DMS153 (cell line): Measurements from ENCODE around the gene DES.
A peak's percentile ranks its signal among the peaks of the same experiment; 100 is the strongest.

Experiments
- DNase-seq: peaks from one replicate; lab custom pipeline; 2025; lab: John Stamatoyannopoulos, UW

Gene DES

DNA sequence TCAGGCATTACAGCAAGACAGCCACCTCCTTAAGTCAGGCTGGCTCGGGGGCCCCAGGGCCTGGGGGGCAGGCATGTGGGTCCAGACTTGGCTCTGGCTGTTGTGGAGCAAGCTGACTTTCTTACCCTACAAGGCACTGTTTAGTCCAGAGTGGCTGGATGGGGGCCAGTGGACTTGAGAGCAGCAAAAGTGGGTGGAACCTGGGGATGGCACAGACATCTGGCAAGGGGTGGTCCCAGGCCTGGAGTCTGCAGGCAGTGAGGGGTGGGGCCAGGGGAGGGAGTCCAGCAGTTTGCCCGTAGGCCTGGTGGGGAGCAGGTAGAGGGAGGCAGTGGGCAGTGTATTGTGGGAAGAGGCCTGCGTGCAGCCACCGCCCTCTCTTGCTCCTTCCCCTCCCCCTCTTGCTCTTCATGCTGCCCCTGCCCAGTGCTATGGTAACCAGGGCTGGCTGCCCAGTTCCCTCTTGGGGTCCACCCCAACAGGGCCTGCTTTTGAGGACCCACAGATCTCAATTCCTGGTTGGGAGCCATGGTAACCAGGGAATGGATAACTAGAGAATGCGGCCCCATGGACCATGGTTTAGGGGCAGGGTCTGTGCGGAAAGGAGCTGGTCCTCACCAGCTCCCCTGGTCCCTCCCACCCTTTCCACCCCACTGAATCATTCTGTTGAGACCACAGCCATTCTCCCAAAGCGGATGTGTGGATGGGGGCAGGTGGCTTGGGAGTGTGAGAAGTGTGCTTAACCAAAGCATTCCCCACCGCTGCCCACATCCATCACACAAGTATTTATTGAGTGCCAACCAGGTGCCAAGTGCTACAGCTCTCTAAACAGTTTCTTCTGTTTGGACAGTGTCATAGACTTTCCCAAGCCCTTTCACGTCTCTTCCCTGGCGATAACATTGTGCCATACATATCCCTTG, 35.8 kb downstream of the DES start:
- peak; percentile 80 for DNase-seq

DNA sequence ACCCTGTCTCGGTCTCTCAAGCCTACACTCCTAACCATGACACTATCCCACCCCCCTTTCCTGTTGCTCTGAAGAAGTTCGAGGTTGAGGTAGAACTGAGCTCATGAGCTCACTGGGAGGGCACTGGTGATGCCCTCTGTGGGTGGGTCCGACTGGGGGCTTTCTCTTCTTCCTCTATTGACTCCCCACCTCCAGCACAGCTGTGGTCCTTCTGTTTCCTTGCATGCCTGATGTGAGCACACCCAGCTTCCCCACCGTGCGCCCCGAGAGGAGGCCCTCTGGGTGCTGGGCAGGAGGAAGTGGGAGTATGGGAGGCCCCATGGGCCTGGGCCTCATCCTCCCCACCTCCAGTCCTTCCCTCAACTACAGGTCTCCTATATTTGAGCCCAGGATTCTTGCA, 37.4 kb downstream of the DES start:
- no peak for DNase-seq

DNA sequence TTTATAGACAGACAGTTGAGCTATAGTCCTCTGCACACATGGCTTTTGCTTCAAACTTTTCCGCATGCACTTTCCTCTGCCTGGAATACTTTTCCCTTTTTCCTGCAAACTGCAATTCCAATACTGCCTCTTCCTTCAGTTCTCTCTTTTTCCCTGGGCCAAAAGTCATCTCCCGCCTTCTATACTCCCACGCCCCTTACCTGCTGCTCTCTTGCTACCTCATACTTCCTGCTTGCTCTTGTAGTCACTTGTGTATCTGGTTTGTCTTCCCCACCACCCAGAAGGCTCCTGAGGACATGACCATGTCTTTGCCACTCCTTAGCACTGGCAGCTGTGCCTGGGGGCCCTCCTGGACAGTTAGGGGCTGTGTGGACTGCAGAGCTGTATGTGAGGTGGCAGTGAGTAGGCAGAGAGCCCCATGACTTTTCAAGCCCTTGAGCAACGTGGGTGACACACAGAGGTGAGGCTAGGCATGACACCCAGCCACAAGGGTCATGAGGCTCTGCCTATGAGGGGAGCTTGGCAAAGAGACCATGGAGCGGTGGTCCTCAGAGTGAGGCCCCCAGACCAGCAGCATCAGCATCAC, 39.7 kb downstream of the DES start:
- peak; percentile 26 for DNase-seq

DNA sequence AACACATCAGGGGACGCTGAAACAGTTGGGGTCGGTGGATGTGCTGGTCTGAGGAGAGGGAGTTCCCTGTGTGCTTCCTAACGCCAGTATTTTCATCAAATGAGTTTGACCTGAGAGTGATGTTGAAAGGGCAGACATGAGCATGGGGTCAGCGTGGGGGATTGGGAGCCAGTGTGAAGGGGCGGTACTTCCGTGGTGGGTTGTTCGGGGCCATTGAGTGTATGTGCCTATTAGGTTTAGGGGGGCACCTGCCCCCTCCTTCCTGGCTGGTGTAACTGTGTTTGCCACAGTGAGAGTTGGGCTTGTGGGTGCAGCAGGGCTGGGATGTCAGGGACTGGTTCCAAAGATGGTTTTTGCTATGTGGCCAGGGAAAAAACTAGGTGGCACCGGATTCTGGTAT, 40.8 kb downstream of the DES start:
- DNase-seq, result no peak

DNA sequence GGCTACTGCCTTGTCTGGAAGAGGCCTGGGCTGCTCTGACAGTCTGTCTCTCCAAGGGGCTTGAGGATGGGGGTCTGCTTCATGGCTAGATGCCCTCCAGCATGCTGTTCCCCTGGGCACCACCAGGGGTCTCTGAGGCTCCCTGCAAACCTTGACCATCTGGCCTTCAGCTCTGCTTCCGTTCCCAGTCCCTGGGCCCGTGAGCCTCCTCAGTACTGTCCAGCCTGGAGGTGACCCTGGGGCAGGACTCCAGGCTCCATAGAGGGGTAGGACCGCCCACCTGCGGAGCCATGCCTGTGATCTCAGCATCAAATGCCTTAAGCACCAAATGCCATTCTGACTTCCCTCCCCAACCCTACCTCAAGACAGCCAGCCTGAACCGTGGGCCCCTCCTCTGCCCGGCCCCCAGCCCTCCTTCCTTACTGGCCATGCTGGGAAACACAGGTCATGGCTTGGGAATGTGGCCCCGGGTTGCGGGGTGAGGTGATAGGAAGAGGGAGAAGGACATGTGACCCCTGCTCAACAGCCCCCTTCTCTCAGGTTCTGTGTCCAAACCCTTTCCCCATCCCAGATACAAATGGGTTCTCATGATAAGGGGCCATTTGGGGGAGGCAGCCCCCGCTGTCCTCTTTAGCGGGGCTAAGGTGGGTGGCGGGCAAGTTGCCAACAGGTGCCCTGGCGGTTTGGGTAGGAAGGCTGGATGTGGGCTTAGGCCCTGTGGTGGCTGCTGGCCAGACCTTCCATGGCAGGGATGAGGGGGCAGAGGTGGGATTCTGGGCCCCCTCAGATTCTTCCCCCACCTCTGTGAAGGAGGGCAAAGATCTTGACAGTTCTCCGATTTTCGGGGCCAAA, 41.5 kb downstream of the DES start:
- no peak for DNase-seq

DNA sequence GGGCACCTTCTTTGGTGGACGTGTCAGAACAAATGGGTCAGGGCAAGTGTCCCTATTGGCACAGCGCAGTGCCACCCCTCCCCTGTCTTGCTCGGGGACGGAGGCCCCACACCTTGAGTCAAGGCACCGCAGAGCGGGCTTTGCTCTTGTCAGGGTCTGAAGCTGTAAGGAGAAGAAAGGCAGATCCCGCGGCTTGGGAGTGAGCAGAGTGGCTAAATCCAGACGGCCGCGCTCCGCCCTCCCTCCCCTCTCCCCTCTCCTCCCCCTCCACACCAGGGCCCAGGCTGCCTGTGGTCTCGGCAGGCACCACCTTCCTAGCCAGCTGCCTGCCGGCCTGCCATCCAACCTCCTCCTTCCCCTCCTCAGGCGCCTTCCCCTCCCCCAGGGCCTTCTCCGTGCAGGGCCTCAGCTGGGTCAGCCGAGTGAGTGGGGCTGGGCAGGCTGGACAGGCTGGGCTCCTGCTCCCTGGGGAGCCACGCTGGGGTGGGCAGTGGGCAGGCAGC, 42.3 kb downstream of the DES start:
- no peak for DNase-seq

DNA sequence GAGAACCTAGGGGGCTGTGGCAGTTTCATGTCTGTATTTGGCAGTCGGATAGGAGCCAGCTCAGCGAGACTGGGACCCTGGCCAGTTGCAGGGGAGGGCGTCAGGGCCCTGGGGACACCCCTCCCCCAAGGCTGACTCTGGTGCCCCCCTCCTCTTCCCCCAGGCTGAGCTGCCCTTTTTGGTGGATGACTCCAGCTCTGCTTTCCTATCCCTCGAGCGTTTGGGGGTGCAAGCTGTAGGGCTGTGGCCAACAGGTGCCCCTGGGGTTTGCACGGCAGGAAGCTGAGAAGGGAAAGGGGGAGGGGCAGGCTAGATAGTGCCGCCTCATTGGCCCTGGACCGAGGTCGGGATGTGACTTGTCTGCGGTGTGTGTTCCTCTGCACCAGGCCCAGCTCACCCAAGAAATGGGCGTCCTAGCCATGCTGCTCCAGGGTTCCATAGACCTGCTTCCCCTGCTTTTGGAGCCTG, 42.9 kb downstream of the DES start:
- DNase-seq, result no peak

DNA sequence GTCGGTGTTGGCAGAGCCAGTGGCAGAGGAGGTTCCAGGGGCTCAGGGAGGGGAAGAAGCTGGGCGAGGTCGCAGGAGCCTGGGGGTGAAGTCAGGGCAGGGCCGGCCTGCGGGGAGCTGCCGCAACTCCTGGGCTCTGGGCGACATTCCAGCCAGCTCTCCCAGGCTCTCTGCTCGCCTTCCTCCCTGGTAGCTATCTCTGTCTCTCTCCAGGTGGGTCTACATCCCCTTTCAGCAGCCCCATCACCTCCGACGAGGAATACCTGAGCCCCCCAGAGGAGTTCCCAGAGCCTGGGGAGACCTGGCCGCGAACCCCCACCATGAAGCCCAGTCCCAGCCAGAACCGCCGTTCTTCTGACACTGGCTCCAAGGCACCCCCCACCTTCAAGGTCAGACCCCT, 43.5 kb downstream of the DES start:
- DNase-seq, result no peak

DNA sequence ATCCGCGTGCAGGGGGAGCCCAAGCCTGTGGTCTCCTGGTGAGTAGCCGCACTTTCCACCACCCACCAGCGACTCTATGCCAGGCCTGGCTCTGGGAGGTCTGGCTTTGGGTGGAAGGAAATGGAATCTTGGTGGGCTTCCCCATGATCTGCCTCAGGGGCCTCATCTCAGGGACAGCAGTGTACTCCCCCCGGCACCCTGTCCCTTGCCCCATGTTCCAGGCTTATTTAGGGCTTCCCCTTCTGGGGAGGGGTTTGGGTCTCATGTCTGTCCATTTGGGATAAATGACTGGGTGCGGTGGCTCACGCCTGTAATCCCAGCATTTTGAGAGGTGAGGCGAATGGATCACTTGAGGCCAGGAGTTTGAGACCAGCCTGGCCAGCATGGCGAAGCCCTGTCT, 44.2 kb downstream of the DES start:
- no peak for DNase-seq

DNA sequence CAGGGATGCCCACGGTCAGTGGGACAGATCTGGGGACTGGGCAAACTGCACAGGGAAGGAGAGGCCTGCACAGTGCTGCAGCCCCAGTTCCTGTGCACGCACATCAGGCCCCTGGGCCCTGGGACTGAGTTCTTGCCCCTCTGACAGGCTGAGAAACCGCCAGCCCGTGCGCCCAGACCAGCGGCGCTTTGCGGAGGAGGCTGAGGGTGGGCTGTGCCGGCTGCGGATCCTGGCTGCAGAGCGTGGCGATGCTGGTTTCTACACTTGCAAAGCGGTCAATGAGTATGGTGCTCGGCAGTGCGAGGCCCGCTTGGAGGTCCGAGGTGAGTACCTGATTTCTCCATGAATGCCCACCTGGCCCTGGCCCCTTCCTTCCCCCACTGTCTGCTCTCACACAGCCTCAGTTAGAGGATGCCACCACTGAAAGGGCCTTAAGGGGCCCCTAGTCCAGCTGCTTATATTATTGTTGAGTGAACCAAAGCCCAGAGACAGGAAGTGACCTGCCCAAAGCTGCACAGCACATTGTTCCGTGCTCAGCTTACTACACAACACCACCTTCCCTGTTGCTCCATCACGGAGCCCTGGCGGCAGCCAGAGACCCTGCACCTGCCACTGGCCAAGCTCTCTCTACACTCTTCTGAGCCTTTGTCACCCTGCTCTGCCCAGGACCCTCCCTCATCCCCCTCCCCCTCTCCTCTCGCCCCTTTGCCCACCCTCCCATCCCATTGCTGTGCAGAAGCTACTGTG, 46.3 kb downstream of the DES start:
- DNase-seq, result no peak

DNA sequence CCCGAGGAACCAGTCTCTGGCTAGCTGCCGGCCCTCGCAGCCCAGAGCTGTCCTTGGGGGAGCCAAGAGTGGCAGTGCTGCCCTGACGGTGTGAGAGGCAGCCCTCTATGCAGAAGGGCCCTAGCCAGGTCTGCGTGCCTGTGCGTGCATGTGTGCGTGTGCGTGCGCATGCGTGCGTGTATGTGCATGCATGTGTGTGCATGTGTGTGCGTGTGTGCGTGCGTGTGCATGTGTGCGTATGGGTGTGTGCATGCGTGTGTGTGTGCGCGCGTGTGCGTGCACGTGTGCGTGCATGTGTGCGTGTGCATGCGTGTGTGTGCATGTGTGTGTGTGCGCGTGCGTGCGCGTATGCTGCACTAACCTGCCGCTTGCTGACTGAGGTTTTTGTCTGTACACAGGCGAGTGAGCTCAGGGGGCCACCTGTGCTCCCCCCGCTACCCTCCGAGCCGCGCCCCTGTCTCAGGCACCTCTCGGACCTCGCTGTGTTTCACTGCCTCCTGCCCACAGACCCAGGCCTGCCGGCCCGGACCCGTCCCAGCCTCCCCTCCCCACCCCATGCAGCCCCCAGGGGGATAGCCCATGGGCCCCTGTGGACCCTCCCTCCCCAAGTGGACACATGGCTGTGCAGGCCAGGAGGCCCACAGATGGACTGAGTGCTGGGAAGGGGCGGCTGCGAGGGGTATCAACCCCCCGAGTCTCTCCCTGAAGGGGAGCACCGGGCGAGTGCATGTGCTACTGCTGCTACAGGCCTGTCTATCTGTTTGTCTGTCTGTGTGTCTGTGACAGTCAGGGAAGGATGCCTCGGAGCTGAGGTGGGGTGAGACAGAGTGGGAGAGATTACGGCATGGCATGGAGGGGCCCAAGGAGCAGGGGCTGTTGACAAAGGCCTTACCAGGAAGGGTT, 47.7 kb downstream of the DES start:
- no peak for DNase-seq

DNA sequence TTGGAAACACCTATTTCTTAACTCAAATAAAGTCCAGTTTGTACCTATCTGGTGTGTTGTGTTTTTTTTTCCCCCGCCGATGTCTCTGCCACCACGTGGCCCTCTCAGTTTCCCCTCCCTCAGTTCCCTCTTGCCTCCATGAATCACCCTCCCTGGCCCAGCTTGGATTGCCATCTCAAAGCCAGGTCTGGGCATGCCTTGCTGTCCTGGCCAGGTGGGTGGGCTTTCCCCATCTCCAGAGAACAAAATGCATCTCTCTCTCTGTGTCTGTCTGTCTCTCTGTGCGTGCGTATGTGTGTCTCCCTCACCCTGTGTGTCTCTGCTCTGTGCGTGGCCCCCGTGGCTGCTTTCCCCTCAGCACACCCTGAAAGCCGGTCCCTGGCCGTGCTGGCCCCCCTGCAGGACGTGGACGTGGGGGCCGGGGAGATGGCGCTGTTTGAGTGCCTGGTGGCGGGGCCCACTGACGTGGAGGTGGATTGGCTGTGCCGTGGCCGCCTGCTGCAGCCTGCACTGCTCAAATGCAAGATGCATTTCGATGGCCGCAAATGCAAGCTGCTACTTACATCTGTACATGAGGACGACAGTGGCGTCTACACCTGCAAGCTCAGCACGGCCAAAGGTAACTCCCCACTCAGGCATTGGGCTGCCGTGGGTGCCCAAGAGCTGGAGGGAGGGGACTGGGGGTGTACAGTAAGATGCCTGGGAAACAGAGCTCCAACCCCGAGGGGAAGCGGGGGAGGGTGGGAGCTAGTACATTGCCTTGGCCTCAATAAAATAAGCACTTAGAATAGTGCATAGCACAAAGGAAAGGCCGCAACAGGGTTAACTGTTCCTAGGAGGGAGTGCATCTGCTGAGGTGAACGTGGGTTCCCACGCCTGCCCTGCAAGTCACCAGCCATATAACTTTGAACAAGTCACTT, 48.9 kb downstream of the DES start:
- DNase-seq, result no peak

DNA sequence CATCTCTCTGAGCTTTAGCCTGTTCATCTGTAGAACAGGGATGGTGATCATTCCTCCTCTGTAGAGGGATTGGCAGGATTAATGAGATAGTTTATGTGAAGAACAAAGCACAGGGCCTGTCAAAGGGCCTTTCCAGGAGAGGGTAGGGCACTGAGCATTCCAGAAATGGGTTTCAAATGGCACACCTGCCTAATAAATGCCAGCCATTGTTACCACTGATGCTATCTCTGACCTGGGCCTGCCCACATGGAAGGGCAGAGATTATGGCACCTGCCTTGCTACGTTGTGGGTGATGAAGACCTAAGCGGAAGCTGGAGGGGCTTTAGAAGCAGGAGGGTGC, 49.5 kb downstream of the DES start:
- DNase-seq, result peak; percentile 56

DNA sequence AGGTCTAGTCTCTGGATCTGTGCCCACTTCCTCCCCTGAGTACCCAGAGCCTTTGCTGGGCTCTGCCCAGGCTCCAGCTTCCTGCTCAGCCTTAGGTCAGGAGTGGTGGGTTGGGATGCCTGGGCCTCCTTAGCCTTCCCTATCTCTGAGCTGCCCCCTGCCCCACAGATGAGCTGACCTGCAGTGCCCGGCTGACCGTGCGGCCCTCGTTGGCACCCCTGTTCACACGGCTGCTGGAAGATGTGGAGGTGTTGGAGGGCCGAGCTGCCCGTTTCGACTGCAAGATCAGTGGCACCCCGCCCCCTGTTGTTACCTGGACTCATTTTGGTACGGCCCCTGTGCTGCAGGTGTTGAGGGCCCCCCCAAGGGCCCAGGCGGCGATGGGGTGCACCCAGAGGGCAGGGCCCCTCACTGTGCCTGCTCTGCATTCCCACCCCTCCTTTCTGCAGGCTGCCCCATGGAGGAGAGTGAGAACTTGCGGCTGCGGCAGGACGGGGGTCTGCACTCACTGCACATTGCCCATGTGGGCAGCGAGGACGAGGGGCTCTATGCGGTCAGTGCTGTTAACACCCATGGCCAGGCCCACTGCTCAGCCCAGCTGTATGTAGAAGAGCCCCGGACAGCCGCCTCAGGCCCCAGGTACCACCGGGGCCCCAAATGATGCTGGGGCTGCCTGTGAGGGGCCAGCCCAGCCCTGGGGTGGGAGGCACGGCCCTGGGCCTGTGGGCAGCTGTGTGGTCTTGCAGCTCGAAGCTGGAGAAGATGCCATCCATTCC, 50.4 kb downstream of the DES start:
- no peak for DNase-seq

DNA sequence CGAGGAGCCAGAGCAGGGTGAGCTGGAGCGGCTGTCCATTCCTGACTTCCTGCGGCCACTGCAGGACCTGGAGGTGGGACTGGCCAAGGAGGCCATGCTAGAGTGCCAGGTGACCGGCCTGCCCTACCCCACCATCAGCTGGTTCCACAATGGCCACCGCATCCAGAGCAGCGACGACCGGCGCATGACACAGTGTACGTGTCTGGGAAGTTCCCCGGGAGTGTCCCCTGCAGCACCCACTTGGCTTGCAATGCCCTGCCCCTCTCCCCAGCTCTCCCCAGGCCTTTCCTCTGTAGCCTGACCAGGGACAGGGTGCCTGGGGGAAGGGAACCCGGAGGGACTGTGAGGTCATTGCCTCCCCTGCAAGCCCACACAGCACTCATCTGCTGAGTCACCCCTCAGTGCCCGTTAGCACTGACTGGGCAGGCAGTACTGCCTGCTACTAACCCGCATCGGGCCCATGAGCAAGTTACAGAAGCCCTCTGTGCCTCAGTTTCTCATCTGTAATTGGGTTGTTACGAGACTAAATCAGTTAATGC, 51.1 kb downstream of the DES start:
- no peak for DNase-seq

DNA sequence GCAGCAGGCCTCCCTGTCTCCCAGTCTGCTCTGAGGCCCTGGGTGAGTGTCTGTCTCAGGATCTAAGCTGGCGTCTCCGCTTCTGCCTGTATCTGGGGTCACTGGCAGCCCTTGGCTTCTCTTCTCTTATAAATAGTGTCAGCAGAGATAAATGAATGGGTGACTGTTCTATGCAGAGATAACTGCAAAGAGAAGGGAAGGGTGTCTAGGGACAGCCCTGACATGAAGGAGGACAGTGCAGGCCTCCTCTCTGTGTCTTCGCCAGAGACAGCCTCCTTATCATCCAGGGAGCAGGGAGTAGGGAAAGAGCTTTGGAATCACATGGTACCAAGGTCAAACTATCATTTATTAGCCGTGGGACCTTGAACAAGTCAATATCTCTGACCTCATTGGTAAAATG, 52.3 kb downstream of the DES start:
- no peak for DNase-seq

DNA sequence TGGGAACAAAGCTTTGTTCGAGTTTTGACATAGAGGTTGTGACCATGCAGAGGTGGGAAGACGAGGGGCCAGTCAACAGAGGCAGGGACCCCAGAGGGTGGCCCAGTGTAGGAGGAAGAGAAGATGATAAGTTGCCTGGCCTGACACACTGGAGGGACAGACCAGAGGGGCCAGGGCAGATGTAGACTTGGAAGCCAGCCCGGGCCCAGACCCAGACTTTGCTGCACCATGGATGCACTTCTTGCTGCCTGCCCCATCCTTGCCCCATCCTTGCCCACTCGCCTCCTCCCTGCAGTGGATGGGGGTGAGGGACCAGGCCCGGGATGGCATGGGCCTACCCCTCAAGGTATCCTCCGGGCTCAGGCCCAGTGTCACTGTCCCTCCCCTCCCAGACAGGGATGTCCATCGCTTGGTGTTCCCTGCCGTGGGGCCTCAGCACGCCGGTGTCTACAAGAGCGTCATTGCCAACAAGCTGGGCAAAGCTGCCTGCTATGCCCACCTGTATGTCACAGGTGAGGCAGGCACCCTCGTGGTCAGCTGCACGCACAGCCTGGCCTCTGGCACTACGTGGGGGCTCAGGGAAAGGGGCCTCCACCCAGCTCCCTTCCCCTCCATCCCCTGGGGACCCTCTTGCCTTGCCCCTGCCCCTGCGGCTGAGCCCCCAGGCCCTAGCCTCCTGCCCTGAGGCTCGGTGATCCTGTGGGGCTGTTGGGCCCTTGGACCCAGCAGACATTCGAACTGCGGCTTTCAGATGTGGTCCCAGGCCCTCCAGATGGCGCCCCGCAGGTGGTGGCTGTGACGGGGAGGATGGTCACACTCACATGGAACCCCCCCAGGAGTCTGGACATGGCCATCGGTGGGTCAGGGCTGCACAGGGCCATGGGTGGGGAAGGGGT, 53.5 kb downstream of the DES start:
- no peak for DNase-seq
